Measurements from ENCODE around the gene VPREB1.
"Not testable (repeated sequence)": the region's sequence is repeated elsewhere in the genome, so short reads cannot be mapped to it uniquely, and the experiment has no call there.

The VPREB1 gene

GRCh38 chr22:22294641-22295040, 50.1 kb downstream of the VPREB1 start:
- DNase-seq (ENCODE audit: low read depth in 2 of 2) = not testable (repeated sequence)
